ENCODE data around the gene DOCK2.

Gene DOCK2

DNA sequence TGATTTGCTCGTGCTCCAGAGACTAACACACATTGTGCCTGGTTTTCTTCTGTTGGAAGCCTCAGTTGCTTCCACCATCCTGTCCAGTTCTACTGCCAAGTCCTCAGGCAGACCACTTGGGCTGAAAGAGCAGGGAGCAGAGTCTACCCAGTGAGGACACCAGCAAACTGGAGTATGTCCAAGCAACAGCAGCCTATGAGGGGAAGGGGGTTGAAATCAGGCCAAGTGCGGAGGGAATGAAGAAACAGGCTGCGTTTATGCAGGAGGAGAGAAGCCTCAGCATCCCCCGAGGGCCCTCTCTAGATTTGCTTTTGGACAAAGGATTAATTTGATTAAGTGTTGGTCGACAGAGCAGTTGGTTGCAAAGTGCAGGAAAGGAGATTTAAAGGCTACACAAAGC is 14.5 kb downstream of the DOCK2 start:
- Histone ChIP-seq H3K4me2 (no peak overlapping the region), H3K9ac (no peak overlapping the region), H3K4me3 (IDR thresholded peaks at IDR 0.05; ENCODE audit: insufficient read depth, low read depth, low read length) (no peak overlapping the region), H3K27ac (no peak overlapping the region), H3K27me3 (ENCODE audit: insufficient read depth, low read depth) (no peaks in the 10 kb centered on the region), H2AFZ (ENCODE audit: low read depth) (no peak overlapping the region), H4K20me1 (ENCODE audit: insufficient read depth) (no peaks in the 10 kb centered on the region), H3K4me1 (ENCODE audit: low read depth, poor library complexity, severe bottlenecking) (peaks cover 3% of the 10 kb centered on the region), H3K36me3 (ENCODE audit: insufficient read depth) (no peaks in the 10 kb centered on the region), H3K79me2 (ENCODE audit: insufficient read depth, low read depth) (no peaks in the 10 kb centered on the region)
- TF ChIP-seq, protein P1, sequence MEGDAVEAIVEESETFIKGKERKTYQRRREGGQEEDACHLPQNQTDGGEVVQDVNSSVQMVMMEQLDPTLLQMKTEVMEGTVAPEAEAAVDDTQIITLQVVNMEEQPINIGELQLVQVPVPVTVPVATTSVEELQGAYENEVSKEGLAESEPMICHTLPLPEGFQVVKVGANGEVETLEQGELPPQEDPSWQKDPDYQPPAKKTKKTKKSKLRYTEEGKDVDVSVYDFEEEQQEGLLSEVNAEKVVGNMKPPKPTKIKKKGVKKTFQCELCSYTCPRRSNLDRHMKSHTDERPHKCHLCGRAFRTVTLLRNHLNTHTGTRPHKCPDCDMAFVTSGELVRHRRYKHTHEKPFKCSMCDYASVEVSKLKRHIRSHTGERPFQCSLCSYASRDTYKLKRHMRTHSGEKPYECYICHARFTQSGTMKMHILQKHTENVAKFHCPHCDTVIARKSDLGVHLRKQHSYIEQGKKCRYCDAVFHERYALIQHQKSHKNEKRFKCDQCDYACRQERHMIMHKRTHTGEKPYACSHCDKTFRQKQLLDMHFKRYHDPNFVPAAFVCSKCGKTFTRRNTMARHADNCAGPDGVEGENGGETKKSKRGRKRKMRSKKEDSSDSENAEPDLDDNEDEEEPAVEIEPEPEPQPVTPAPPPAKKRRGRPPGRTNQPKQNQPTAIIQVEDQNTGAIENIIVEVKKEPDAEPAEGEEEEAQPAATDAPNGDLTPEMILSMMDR (conservative IDR thresholded peaks at IDR 0.05; ENCODE audit: low read depth, low read length): no peak

DNA sequence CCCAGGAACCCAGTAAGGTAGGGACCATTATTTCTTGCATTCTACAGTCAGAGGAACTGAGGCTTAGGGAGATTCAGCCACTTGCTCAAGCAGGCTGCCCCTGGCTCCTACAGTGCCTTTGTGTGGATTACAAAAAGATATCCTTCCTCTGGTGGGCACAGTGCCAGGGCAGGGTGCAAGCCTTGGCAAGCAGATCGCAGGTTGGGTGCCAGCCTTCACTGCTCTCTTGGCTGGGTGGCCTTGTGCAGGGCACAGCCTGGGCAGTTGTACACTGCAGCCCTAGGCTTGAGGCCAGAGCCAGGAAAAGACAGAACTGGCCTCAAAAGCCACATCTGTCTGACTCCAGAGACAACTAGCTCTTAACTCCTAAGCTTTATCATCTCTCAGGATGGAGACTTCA is 15.0 kb downstream of the DOCK2 start:
- no peaks in the 10 kb centered on the region for H3K36me3 ChIP-seq (ENCODE audit: insufficient read depth)
- no peaks in the 10 kb centered on the region for H4K20me1 ChIP-seq (ENCODE audit: insufficient read depth)
- H3K4me1 ChIP-seq (ENCODE audit: low read depth, poor library complexity, severe bottlenecking): peaks cover 3% of the 10 kb centered on the region
- H3K27me3 ChIP-seq (ENCODE audit: insufficient read depth, low read depth): no peaks in the 10 kb centered on the region
- no peaks in the 10 kb centered on the region for H3K79me2 ChIP-seq (ENCODE audit: insufficient read depth, low read depth)
- no peak overlapping the region for H2AFZ ChIP-seq (ENCODE audit: low read depth)
- no peak overlapping the region for H3K4me3 ChIP-seq (IDR thresholded peaks at IDR 0.05; ENCODE audit: insufficient read depth, low read depth, low read length)
- no peak overlapping the region for H3K4me2 ChIP-seq
- H3K9ac ChIP-seq: no peak overlapping the region
- H3K27ac ChIP-seq: no peak overlapping the region
- TF ChIP-seq, protein P1 (conservative IDR thresholded peaks at IDR 0.05; ENCODE audit: low read depth, low read length): no peak

DNA sequence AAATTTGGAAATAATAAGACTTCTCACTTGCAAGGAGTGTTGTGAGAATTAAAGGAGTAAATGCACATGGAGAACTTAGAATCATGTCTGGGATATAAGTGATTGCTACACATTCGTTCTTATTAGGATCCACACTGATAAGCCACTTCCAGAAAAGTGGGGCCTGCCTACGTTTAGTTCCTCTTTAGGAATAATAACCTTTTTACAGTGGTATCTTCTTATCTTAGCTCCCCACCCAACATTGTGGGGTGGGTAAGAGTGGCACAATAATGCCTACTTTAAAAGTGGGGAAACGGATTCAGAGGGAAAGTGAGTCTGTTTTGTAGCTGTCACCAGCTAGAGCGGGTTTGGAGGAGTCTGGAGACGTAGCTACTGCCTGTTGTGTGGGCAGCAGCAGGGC is 16.0 kb downstream of the DOCK2 start:
- no peak overlapping the region for H3K27ac ChIP-seq
- no peaks in the 10 kb centered on the region for H3K4me1 ChIP-seq (ENCODE audit: low read depth, poor library complexity, severe bottlenecking)
- no peaks in the 10 kb centered on the region for H3K79me2 ChIP-seq (ENCODE audit: insufficient read depth, low read depth)
- no peaks in the 10 kb centered on the region for H4K20me1 ChIP-seq (ENCODE audit: insufficient read depth)
- no peak overlapping the region for H3K4me2 ChIP-seq
- H3K9ac ChIP-seq: no peak overlapping the region
- H3K36me3 ChIP-seq (ENCODE audit: insufficient read depth): no peaks in the 10 kb centered on the region
- H3K27me3 ChIP-seq (ENCODE audit: insufficient read depth, low read depth): no peaks in the 10 kb centered on the region
- no peak overlapping the region for H3K4me3 ChIP-seq (IDR thresholded peaks at IDR 0.05; ENCODE audit: insufficient read depth, low read depth, low read length)
- H2AFZ ChIP-seq (ENCODE audit: low read depth): no peak overlapping the region
- TF ChIP-seq, protein P1 (conservative IDR thresholded peaks at IDR 0.05; ENCODE audit: low read depth, low read length): no peak

DNA sequence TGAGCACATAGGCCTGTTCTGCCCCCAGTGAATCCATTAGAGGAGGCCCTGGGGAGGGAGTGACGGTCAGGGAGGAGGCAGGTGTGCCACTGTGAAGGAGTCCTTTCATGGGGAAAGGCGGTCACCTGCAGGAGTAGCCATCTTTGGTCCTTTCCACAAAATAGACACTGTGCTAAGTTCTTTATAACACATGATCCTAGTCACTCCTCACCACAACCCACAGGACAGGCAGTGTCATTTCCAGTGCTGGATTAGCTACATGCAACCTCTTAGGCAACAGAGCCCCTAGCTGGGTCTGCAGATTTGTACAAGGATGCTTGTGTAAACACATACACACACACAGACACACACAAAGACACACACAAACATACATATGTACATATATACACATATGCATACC is 18.3 kb downstream of the DOCK2 start:
- TF ChIP-seq, protein P1 (conservative IDR thresholded peaks at IDR 0.05; ENCODE audit: low read depth, low read length): no peak
- Histone ChIP-seq H3K27ac (no peak overlapping the region), H4K20me1 (ENCODE audit: insufficient read depth) (no peaks in the 10 kb centered on the region), H3K4me2 (no peak overlapping the region), H3K4me1 (ENCODE audit: low read depth, poor library complexity, severe bottlenecking) (no peaks in the 10 kb centered on the region), H3K9ac (no peak overlapping the region), H3K79me2 (ENCODE audit: insufficient read depth, low read depth) (no peaks in the 10 kb centered on the region), H2AFZ (ENCODE audit: low read depth) (no peak overlapping the region), H3K27me3 (ENCODE audit: insufficient read depth, low read depth) (no peaks in the 10 kb centered on the region), H3K36me3 (ENCODE audit: insufficient read depth) (no peaks in the 10 kb centered on the region), H3K4me3 (IDR thresholded peaks at IDR 0.05; ENCODE audit: insufficient read depth, low read depth, low read length) (no peak overlapping the region)

Measured in KMS-11 (cell line).